Esophagus muscularis mucosa (tissue), 4 donors: ENCODE measurements around the gene GEMIN5. TPM values are rescaled to one million over a fixed set of nuclear protein-coding genes. Genes with fewer than 3 reads are reported as not detected.
A peak's percentile ranks its signal among the peaks of the same experiment; 100 is the strongest.

ENCODE experiments used
- DNase-seq: peaks from one replicate; pipeline ENCODE4 v3.0.0-alpha.2; 2017; ENCODE audit errors: extremely low spot score
- H3K27ac ChIP-seq, 4 donors: fragments of 200-600 bp; sonication (generic); replicated peaks in 1 of 4; 1 replicate in 3 of 4; 2 replicates in 1 of 4; pipeline ENCODE4 v1.5.1; 2016 to 2019; ENCODE audit warnings: mild to moderate bottlenecking in 1 of 4
- H3K27me3 ChIP-seq, 4 donors: fragments of 200-600 bp; sonication (generic); one replicate each; pipeline versions ENCODE4 v1.5.1 to v1.6.0; 2016 to 2019
- H3K36me3 ChIP-seq, 4 donors: fragments of 200-600 bp; sonication (generic); one replicate each; pipeline ENCODE4 v1.5.1; 2016 to 2019
- H3K4me1 ChIP-seq, 4 donors: fragments of 200-600 bp; sonication (generic); one replicate each; pipeline ENCODE4 v1.5.1; 2016 to 2019
- H3K4me3 ChIP-seq, 4 donors: fragments of 200-600 bp; sonication (generic); 1 replicate in 2 of 4; 2 replicates in 2 of 4; pipeline ENCODE4 v1.5.1; 2016 to 2019; ENCODE audit warnings: mild to moderate bottlenecking in 4 of 4, moderate library complexity in 1 of 4
- H3K9me3 ChIP-seq, 4 donors: fragments of 200-600 bp; sonication (generic); 1 replicate in 3 of 4; 2 replicates in 1 of 4; pipeline ENCODE4 v1.5.1; 2016 to 2019
- CTCF ChIP-seq, 3 experiments: fragments of 200-600 bp in 2 of 3; fragments of 450-650 bp in 1 of 3; sonication (generic) in 2 of 3; IDR thresholded peaks; one replicate each; pipeline ENCODE4 v1.5.1; 2017 to 2019; ENCODE audit warnings: antibody characterized with exemption in 3 of 3, mild to moderate bottlenecking in 2 of 3, moderate library complexity in 1 of 3
- EP300 ChIP-seq: sonication (generic); formaldehyde crosslinking; IDR thresholded peaks from one replicate; pipeline ENCODE4 v1.6.1; 2017; ENCODE audit warnings: antibody characterized with exemption
- POLR2A ChIP-seq: fragments of 450-650 bp; IDR thresholded peaks from one replicate; pipeline ENCODE4 v1.6.1; 2017; ENCODE audit warnings: antibody characterized with exemption, moderate library complexity, mild to moderate bottlenecking, low read depth
- POLR2AphosphoS5 ChIP-seq, 2 donors: sonication (generic); formaldehyde crosslinking; IDR thresholded peaks; one replicate each; pipeline ENCODE4 v1.6.1; 2017; ENCODE audit warnings: antibody characterized with exemption in 2 of 2
- WGBS: methylation state at CpG from one replicate; pipeline ENCODE4 v1.1.5; 2018; 5-methylcytosine and 5-hydroxymethylcytosine counted together
- intact Hi-C: fragments of 100-400 bp; cut with DNase I; formaldehyde crosslinking; loops from one replicate; pipeline ENCODE4 v1.15.1; 2023
- total RNA-seq, 4 donors: library from RNA; depleted of rRNA; stranded (reverse); fragments of >200 nt; gene quantifications; one replicate each; pipeline versions ENCODE4 v1.1.0 to v1.2.1, GENCODE V29; 2016

GEMIN5 gene
- total RNA-seq, 4 donors from 2014 or later = 14.1 to 20.4 (median 17.3) TPM

- no peak for DNase-seq
- H3K27ac ChIP-seq = no peak overlapping the region
- no peaks in the 10 kb centered on the region for H3K9me3 ChIP-seq
- WGBS = 98% methylated on average over 4 of the region's 4 CpGs
- intact Hi-C loops = loop anchor here (10.0 kb wide), 2 partner anchors 196 to 504 kb away; partner anchors contain the start of gene SAP30L
- H3K36me3 ChIP-seq = peaks cover 0 to 17% (median 4%) of the 10 kb centered on the region in 4 donors
- TF ChIP-seq CTCF (IDR thresholded peaks at IDR 0.05) = no peak
- no peak overlapping the region for H3K4me3 ChIP-seq
- H3K27me3 ChIP-seq = no peaks in the 10 kb centered on the region
- peaks cover 9 to 41% (median 21%) of the 10 kb centered on the region in 4 donors for H3K4me1 ChIP-seq
Measured at GRCh38 chr5:154948313-154948712, 10.3 kb upstream of the GEMIN5 start.

GRCh38 chr5:154947778-154948177 is 9.8 kb upstream of the GEMIN5 start:
- WGBS = 84% methylated on average over 6 of the region's 6 CpGs
- Histone ChIP-seq H3K36me3 (peaks cover 0 to 17% (median 4%) of the 10 kb centered on the region in 4 donors), H3K27ac (no peak overlapping the region), H3K27me3 (no peaks in the 10 kb centered on the region), H3K9me3 (no peaks in the 10 kb centered on the region), H3K4me1 (peaks cover 9 to 46% (median 25%) of the 10 kb centered on the region in 4 donors), H3K4me3 (no peak overlapping the region)
- no peak for DNase-seq
- intact Hi-C loops = loop anchor here (10.0 kb wide), 2 partner anchors 197 to 503 kb away; partner anchors contain the start of gene SAP30L
- TF ChIP-seq POLR2AphosphoS5 (IDR thresholded peaks at IDR 0.05) (no peak), POLR2A (no peak)

GRCh38 chr5:154945695-154946301 is 7.8 kb upstream of the GEMIN5 start:
- no peak for DNase-seq
- Histone ChIP-seq H3K27ac (no peak overlapping the region), H3K4me1 (peaks cover 22 to 61% (median 40%) of the 10 kb centered on the region in 4 donors), H3K36me3 (peaks cover 0 to 9% (median 2%) of the 10 kb centered on the region in 4 donors), H3K27me3 (no peaks in the 10 kb centered on the region), H3K4me3 (no peak overlapping the region), H3K9me3 (no peaks in the 10 kb centered on the region)
- WGBS = 94% methylated on average over 2 of the region's 2 CpGs
- TF ChIP-seq POLR2AphosphoS5 (IDR thresholded peaks at IDR 0.05) (no peak), EP300 (no peak), CTCF (IDR thresholded peaks at IDR 0.05) (peak; percentile 50 to 64 (median 50)), POLR2A (no peak)
- intact Hi-C loops = loop anchor here (10.0 kb wide), 2 partner anchors 199 to 501 kb away; partner anchors contain the start of gene SAP30L

- H3K27me3 ChIP-seq = no peaks in the 10 kb centered on the region
- intact Hi-C loops = loop anchor here (10.0 kb wide), 2 partner anchors 200 to 500 kb away; partner anchors contain the start of gene SAP30L
- no peaks in the 10 kb centered on the region for H3K9me3 ChIP-seq
- peaks cover 25 to 59% (median 47%) of the 10 kb centered on the region in 4 donors for H3K4me1 ChIP-seq
- TF ChIP-seq POLR2AphosphoS5 (IDR thresholded peaks at IDR 0.05) (no peak), POLR2A (no peak), EP300 (no peak), CTCF (IDR thresholded peaks at IDR 0.05) (no peak)
- H3K36me3 ChIP-seq = peaks cover 0 to 9% (median 2%) of the 10 kb centered on the region in 4 donors
- H3K27ac ChIP-seq = no peak overlapping the region
- DNase-seq = no peak
- no peak overlapping the region for H3K4me3 ChIP-seq
Measured at GRCh38 chr5:154944716-154945115, 6.7 kb upstream of the GEMIN5 start.

GRCh38 chr5:154943527-154943926 is 5.5 kb upstream of the GEMIN5 start:
- Histone ChIP-seq H3K9me3 (no peaks in the 10 kb centered on the region), H3K27me3 (no peaks in the 10 kb centered on the region), H3K4me3 (no peak overlapping the region), H3K36me3 (peaks cover 0 to 9% (median 2%) of the 10 kb centered on the region in 4 donors), H3K27ac (no peak overlapping the region), H3K4me1 (peaks cover 25 to 58% (median 48%) of the 10 kb centered on the region in 4 donors)
- intact Hi-C loops = loop anchor here (10.0 kb wide), 2 partner anchors 201 to 499 kb away; partner anchors contain the start of gene SAP30L
- WGBS = 84% methylated on average over 5 of the region's 5 CpGs
- no peak for DNase-seq
- TF ChIP-seq POLR2AphosphoS5 (IDR thresholded peaks at IDR 0.05) (no peak), POLR2A (no peak), CTCF (IDR thresholded peaks at IDR 0.05) (no peak), EP300 (no peak)
